SIG-M5 treated with dmso at 0.1 percent for 504 hours (cell line): ENCODE results near the gene GAB4.
"Not testable (repeated sequence)": the region's sequence is repeated elsewhere in the genome, so short reads cannot be mapped to it uniquely, and the experiment has no call there.

Experiments
- DNase-seq: peaks from one replicate; lab custom pipeline; 2025; ENCODE audit not compliant: unreplicated experiment; lab: John Stamatoyannopoulos, UW

The GAB4 gene, protein sequence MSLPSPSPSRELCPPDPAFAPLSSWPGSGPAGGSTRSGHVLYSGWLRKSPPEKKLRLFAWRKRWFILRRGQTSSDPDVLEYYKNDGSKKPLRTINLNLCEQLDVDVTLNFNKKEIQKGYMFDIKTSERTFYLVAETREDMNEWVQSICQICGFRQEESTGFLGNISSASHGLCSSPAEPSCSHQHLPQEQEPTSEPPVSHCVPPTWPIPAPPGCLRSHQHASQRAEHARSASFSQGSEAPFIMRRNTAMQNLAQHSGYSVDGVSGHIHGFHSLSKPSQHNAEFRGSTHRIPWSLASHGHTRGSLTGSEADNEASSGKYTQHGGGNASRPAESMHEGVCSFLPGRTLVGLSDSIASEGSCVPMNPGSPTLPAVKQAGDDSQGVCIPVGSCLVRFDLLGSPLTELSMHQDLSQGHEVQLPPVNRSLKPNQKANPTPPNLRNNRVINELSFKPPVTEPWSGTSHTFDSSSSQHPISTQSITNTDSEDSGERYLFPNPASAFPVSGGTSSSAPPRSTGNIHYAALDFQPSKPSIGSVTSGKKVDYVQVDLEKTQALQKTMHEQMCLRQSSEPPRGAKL

DNA sequence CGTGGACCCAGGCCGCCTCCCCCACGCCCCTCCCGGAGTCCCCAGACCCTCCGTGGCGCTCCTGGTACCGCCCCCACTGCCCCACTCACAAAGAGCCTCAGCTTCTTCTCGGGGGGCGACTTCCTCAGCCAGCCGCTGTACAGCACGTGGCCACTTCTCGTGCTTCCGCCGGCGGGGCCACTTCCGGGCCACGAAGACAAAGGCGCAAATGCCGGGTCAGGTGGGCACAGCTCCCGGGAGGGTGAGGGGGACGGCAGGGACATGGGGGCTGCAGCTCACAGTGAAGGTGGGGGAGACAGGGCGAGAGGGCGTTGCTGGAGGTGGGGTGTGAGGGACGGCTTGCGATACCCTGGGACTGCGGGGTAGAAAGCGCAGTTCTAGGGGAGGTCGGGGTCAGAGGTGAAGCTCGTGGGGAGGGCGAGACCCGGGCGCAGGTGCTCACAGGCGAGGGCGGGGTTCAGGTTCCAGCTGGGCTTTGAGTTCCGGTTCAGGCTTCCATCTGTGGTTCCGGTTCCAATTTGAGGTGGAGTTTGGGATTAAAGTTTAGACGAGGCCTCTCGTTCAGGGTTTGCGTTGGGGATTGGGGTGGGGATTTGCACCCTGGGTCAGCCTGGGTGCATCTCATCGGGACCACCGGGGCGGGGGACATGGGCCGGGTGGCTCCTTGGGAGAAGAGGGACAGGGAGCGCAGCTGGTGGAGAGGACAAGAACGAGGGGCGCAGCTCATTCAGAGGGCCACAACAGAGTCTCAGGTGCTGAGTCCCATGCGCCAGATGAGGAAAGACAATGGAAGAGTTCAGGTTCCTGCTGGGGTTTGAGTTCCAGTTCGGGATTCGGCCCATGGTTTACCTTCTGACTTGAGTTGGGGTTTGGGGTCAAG lies at the start of gene GAB4:
TSS of gene GAB4 (minus strand) at position 371 of the 880 bp plus-strand sequence. CDS start at position 263, 108 bp downstream.
- no peak for DNase-seq

DNA sequence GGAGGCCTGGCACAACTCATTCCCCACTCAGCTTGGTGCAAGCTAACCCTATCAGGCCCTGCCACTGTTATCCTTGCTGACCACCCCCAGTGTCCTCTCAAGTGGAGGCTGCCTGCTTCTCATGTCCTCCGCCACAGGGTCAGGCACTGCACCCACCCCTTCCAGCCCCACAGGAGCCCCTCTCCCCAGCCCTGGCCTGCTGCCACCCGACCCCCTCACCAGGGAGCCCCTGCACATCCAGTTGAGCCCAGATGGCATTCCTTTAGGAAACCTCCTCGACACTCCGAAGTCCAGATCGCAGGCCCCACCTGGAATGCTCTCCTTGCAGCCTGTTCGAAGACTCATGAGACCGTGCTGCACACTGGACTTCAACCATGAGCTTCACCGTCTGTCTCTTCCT lies 48.8 kb upstream of the GAB4 start:
- no peak for DNase-seq

DNA sequence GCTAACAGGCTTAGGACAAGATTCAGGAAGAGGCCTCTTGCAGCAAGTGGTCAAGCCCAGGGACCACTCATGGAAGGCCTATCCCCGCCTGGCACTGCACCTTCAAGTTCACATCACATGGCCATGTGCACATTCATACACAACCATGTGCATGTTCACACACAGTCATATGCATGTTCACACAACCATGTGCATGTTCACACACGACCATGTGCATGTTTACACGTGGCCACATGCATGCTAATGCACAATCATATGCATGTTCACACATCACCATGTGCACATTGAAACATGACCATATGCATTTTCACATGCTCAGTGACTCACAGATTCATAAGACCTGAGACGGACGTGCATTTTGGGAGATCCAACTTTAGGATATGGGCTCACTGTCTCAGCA lies 48.0 kb upstream of the GAB4 start:
- DNase-seq, result no peak

DNA sequence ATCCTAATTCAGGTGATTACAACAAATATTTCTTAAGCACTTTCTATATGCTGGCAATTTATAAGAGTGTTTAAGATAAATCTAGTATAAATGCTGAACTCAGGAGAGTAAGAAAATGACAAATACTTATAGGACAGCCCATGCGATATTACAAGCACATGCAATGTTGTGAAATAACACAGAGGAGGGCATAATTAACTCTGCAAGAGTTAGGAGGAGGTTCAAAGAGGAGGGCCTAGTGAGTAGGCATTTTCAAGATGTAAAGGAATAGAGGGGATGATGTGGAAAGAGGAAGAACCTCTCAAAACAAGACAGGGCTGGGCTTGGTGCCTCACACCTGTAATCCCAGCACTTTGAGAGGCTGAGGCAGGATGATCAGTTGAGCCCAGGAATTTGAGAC lies 39.6 kb upstream of the GAB4 start:
- DNase-seq, result peak; percentile 81

DNA sequence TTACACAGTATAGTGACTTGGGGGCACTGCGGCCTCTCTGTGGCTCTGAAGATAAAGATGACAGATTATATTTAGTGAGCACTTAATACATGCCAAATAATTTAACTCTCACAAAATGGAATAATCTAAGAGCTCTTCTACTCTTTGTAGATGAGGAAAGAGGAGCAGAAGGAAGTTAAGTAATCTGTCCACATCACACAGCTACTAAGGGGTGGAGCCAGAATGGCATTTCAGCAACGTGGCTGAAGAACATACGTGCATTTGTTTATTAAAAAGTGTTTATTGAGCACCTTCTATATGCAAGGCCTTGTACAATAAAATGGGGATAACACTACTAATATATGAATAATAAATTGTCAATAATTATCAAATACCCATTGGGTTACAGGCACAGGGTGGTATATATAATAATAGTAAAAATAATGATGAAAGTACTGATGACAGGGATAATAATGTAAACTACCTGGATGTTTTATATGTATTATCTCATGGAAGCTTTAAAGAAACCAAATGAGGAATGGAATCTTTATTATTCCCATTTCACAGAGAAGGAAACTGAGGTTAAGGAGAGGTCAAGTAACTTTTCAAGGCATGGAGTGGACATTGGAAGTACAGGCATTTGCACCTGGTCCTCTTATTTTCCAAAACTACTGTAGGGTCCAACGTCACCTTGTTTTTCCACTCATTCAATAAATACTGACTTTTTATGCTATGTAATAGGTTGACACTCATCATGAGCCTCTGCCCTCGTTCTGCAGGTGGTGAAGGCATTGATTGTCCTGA lies 38.7 kb upstream of the GAB4 start:
- peak; percentile 47 for DNase-seq

DNA sequence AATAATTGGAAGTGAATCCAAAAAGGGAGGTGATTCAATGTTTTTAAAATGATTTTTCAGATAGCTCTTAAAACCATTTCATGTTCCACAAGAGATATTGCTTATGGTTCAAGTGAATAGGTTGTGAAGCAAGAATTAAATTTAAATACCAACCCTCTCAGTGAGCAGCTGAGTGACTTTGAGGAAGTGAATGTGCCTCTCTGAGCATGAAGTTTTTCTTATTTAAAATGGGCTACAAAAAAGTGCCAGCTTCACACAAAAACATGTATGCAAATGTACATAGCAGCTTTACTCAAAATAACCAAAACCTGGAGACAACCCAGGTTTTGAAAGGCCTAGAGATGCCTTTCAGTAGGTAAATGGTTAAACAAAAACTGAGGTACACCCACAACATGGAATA lies 35.5 kb upstream of the GAB4 start:
- DNase-seq, result no peak

DNA sequence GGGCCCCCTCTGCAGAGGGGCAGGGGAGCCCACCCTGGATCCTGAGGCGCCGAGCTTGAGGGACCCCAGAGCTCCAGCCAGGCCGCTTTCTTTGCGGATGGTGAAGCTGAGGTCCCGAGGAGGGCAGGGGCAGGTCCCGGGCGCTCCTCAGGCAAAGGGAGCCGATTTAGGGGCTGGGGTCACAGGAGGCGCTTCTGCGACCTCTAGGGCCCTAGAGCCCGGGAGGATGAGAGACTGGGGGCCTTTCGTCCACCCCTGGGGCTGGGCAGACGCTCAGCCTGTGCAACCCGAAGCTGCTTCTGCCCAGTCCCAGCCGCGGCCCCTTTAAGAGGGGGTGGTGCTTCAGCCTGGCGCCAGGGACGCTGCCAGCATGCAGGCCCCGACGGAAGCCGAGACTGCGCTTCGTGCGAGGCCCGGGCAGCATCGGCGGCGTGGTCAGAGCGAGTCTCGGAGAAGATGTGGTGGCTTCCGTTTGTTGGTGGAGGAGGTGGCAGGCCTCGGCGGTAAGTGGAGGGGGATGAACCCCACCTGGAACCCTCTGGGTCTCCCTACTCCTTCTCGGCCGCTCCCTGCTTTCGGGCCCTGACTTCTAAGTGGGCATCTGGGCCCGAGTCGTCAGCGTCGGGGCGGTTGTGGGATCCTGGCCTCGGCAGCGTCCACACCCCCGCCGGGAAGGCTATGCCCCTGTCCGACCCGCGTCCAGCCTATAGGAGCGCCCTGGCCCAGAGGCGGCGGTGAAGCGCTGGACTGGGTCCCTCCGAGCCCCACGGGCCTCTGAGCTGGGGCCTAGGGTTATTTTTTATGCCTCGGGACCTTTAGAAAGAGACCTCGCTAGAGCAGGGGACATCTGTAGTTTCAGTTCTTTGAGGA lies 29.1 kb upstream of the GAB4 start:
- not testable (repeated sequence) for DNase-seq

DNA sequence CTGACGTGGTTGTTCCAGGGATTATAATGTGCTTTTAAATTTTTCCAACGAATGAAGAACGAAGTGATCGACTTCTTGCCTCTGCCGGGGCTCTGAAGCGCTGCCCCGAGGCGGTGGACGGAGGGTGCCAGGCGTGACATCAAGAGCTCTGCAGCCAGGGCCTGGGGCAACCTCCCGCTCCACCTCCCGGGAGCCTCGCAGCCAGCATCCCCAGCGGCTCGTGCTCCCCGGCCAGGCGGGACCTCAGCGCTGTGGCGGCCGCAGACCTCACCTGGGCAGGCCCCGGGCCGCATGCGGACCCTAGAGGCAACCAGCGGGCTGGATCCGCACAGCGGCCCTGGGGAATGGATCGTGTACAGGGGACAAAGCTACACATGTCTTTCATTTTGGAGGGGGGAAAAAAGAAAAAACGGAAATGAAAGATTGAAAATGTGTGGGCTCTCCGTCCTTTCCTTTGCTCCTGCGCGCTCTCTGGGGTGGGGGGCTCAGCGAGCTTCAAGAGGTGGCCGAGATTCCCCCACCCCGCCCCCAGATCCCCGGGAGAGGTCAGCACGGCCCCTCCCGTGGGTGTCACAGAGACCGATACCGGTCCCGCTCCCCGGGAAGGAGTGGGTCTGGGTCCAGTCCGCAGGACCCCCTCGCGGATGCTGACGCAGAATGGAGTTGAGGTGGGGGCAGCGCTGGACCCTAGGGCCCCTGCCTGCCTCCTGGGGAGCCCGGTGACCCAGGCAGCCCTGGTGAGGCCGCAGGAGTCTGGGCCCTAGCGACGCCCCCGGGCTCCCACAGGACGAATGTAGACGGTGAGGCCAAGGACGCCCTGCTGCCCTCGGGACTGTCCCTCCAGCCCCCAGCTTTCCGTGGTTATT lies 28.2 kb upstream of the GAB4 start:
- not testable (repeated sequence) for DNase-seq

DNA sequence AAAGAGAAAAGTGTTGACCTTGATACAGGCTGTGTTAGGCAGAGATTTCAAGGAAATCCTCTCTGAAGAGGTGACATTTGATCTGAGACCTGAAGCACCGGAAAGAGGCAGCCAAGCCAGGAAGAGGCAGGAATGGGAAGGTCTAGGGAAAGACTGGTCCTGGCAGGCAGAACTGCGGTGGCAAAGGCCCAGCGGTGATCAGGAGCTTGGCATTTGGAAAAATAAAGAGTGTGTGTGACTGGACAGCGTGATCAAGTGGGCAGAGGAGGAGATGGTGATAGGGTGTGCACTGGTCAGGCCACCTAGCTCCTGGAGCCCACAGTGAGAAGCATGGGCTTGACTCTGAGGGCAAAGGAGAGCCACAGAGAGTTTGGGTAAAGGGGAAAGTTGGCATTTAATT lies 27.2 kb upstream of the GAB4 start:
- no peak for DNase-seq

DNA sequence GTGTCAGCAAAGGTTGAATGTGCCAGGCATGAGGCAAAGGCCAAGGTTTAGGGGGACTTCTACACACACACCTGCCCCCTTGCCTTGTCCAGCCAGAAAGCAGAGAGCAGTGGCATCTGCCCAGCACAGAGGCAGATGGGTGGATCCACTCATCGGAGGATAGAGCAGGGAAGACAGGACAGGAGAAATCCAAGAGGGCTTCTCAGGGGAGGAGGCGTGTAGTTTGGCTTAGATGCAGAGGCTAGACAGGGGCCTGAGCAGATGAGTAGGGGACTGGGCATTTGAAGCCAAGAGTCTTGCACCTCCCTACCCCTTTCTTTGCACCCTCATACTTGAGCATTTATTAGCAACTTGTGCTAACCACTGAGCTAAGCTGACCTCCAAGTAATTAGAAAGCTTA lies 26.5 kb upstream of the GAB4 start:
- not testable (repeated sequence) for DNase-seq

DNA sequence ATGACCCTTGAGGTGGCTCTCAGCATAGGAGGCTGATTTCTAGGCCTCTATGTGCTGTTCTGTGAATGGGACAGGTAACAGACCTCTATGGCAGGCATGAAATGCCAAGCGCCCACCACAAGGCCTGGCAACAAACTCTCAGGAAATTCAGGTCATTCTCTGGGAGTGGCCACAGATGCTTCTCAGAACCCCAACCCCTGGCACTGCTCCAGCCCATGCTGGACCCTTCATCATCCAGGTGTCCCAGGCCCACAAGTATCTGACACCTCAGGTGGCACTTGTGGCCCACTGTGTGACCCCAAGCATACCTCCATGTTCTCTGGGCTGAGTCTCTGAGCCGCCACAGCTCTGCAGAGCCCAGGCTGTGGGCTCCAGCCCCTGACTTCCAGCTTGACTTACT lies 24.3 kb upstream of the GAB4 start:
- not testable (repeated sequence) for DNase-seq

DNA sequence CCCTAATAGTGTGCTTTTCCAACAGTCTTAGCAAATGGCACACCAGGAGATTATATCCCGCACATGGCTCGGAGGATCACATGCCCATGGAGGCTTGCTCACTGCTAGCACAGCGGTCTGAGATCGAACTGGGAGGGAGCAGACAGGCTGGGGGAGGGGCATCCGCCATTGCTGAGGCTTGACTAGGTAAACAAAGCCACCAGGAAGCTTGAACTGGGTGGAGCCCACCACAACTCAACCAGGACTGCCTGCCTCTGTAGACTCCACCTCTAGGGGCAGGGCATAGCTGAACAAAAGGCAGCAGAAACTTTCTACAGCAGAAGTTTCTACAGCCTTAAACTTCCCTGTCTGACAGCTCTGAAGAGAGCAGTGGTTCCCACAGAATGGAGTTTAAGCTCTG lies 16.4 kb upstream of the GAB4 start:
- not testable (repeated sequence) for DNase-seq

DNA sequence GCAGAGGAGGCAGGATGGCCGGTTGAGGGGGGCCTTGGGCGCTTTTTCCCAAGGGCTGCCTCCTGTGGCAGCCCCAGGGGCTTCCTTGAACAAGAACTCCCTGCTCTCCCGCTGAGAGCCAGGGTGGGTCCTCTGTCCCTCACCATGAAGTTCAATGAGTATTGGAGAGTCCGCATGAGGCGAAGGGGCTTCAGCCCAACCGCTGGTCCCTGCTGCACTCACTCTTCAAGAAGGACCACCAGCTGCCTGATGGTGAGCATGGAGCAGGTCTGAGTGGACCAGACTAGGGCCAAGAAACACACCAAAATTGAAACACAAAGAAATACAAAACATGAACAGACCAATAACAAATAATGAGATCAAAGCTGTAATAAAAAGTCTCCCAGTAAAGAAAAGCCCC lies 7.5 kb upstream of the GAB4 start:
- DNase-seq, result not testable (repeated sequence)

DNA sequence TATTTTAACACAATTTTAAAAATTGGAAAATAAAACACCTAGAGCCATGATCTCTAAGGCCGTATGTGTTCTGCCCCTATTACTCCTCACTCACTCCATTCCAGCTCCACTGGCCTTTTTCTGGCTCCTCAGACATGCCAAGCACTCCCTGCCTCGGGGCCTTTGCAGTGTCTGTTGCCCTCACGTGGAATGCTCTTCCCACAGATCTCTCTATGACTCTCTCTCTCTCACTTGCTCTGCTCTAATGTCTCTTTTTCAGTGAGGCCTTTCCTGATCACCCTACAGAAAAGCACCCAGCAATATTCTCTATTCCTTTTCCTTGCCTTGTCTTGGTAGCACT lies 6.0 kb upstream of the GAB4 start:
- DNase-seq, result not testable (repeated sequence)

DNA sequence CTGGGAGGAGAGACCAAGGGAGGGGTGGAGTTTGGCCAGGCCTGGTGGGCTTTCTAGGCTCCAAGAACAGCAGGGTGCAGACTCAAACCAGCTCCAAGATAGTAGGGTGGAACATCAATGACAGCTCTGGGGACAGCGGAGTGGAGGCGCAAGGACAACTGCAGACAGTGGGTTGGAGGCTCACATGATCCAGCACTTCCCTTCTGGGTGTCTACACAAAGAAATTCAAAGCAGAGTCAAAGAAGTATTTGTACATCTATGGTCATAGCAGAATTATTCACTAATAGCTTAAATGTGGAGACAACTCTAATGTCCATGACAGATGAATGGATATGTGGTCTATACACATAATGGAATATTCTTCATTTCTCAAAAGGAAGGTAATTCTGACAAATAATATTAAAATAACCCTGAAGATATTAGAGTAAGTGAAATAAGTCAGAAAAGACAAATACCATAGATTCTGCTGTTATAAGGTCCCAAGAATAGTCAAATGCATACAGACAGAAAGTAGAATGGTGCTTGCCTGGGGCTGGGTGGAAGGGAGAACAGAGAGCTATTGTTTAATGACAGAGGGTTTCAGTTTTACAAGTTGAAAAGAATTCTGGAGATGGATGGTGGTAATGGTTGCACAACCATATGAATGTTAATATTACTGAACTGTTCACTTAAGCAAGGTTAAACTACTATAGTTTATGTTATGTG lies 5.5 kb upstream of the GAB4 start:
- no peak for DNase-seq

DNA sequence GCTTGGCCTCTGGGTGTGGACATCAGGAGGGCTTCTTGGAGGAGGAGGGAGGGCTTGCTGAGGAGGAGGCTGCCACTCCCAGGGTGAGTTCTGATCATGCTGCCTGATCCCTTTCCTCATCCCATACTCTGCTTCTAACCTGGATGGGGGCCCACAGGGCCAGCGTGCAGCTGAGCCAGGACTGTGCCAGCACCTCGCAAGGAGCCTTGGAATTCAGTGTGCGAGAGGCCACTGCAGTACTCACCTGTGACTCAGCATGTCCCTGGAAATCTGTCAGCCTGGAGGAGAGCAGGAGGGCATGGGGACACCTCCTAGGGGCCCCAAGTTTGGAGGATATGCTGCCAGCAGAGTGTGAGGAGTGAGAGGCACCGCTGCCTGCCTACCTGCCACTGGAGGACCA lies 4.2 kb upstream of the GAB4 start:
- DNase-seq, result no peak

DNA sequence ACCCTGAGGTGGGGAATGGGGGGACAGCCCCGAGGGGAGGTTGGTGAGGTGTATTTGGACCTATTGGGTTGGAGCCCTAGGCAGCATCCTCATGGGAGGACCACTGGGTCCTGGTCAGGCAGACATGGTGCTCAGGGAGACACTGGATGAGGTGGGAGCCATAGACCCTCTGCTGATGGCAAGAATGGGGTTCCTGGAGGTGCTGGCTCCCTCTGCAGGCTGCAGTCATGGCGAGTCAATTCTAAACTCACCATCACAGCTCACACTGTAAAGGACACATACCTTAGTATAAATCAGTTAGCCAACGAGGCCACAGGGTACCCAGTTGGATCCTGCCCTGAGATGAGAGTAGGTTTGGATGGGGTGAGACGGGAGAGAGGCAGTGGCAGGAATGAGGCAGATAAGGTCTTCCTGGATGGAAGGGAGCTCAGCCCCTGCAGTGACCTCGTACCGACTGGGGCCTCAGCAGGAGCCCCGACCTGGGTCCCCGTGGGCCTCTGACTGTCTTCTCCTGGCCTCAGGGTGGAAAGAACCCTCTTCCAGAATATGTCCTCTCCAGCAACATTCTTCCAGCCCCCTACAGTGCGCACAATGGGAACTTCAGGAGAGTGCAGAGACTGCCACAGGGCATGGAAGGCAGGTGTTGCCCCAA lies 1.7 kb upstream of the GAB4 start:
- DNase-seq, result no peak

DNA sequence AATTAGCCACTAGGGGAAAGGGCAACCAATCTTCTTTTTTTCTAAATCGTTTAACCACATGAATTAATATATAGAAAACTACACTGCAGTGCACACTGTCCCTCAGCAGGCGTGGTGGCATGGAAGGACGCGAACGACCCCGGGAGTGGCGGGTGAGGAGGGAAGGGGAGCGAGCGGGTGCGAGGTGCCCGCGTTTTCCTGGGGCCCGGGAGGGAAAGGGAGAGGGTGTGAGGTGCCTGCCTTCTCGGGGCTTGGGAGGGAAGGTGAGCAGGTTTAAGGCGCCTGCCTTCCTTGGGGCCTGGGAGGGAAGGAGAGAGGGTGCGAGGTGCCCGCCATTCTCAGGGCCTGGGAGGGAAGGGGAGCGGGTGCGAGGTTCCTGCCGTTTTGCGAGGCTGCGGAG lies 765 bp downstream of the GAB4 start:
- no peak for DNase-seq
